Measurements from ENCODE around the gene TTLL5. TPM values are rescaled to one million over a fixed set of nuclear protein-coding genes. Genes with fewer than 3 reads are reported as not detected.

Gene TTLL5
- total and polyA plus RNA-seq, 2 of the 13 experiments (the other 11 are each of a cell fraction or from before 2014, with no cell fraction given): 11.8 to 18.8 TPM

DNA sequence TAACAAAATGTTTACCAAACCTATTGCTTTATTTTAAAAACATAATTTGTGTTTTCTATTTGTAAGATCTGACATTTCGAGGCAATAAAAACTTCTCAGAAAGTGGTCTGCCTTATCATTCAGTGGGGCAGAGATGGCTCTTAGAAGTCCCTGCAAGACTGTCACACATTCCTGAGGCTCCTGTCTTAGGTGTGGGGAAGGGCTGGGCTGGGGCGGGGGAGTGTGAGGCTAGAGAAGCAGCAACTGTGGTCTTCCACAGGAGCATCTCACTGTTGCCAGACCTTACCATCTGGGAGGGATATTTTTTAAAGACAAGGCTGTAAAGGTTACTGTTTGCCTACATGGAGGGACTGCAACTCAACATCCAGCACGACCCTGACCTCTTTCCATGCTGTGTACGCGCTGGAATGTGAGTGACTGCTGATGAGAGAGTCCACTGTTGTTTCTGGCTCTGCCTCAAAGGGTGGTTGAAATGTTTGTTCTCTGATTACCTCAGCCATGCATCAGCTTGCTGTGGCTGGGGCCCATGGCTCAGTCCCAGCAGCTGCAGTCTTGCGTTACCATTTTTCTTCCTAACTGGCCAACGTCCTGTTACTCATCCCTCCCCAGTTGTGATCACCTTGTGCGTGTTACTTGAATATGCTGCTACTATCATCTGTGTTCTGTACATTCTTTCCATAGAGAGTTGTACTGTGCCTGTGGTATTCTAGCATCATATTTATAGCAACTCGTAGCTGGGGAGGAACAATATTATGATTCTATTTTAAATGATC lies 12.8 kb upstream of the TTLL5 start (continued):
- TF ChIP-seq, protein P1, sequence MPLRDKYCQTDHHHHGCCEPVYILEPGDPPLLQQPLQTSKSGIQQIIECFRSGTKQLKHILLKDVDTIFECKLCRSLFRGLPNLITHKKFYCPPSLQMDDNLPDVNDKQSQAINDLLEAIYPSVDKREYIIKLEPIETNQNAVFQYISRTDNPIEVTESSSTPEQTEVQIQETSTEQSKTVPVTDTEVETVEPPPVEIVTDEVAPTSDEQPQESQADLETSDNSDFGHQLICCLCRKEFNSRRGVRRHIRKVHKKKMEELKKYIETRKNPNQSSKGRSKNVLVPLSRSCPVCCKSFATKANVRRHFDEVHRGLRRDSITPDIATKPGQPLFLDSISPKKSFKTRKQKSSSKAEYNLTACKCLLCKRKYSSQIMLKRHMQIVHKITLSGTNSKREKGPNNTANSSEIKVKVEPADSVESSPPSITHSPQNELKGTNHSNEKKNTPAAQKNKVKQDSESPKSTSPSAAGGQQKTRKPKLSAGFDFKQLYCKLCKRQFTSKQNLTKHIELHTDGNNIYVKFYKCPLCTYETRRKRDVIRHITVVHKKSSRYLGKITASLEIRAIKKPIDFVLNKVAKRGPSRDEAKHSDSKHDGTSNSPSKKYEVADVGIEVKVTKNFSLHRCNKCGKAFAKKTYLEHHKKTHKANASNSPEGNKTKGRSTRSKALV (CRISPR knock-in tag; IDR thresholded peaks at IDR 0.05): peak; percentile 65; the same call in 1 of the 2 replicates
- TF ChIP-seq ETV5 (CRISPR knock-in tag; IDR thresholded peaks at IDR 0.05; ENCODE audit: borderline replicate concordance) (peak; percentile 77; the same call in 1 of the 2 replicates), ZNF775 (CRISPR knock-in tag; IDR thresholded peaks at IDR 0.05; ENCODE audit: borderline replicate concordance) (no peak), ZNF670 (CRISPR knock-in tag; IDR thresholded peaks at IDR 0.05; ENCODE audit: borderline replicate concordance) (no peak; the same call in 1 of the 2 replicates), HOXA9 (CRISPR knock-in tag; IDR thresholded peaks at IDR 0.05; ENCODE audit: borderline replicate concordance) (no peak), SCMH1 (CRISPR knock-in tag; IDR thresholded peaks at IDR 0.05; ENCODE audit: borderline replicate concordance) (no peak), ZNF891 (CRISPR knock-in tag; IDR thresholded peaks at IDR 0.05) (no peak), ZFP37 (CRISPR knock-in tag; IDR thresholded peaks at IDR 0.05; ENCODE audit: borderline replicate concordance) (0 out of 2 replicates have a peak, but pooled peaks have one; percentile 32), KAT7 (CRISPR knock-in tag; IDR thresholded peaks at IDR 0.05; ENCODE audit: borderline replicate concordance) (no peak), ZSCAN22 (CRISPR knock-in tag; IDR thresholded peaks at IDR 0.05) (no peak), NR2F6 (IDR thresholded peaks at IDR 0.05) (peak; percentile 99), NR2F6 (CRISPR knock-in tag; IDR thresholded peaks at IDR 0.05) (peak; percentile 100), TBX3 (IDR thresholded peaks at IDR 0.05; ENCODE audit: borderline replicate concordance) (peak; percentile 81; the same call in 1 of the 2 replicates)
- TF ChIP-seq, protein P2, sequence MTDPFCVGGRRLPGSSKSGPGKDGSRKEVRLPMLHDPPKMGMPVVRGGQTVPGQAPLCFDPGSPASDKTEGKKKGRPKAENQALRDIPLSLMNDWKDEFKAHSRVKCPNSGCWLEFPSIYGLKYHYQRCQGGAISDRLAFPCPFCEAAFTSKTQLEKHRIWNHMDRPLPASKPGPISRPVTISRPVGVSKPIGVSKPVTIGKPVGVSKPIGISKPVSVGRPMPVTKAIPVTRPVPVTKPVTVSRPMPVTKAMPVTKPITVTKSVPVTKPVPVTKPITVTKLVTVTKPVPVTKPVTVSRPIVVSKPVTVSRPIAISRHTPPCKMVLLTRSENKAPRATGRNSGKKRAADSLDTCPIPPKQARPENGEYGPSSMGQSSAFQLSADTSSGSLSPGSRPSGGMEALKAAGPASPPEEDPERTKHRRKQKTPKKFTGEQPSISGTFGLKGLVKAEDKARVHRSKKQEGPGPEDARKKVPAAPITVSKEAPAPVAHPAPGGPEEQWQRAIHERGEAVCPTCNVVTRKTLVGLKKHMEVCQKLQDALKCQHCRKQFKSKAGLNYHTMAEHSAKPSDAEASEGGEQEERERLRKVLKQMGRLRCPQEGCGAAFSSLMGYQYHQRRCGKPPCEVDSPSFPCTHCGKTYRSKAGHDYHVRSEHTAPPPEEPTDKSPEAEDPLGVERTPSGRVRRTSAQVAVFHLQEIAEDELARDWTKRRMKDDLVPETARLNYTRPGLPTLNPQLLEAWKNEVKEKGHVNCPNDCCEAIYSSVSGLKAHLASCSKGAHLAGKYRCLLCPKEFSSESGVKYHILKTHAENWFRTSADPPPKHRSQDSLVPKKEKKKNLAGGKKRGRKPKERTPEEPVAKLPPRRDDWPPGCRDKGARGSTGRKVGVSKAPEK (CRISPR knock-in tag; IDR thresholded peaks at IDR 0.05; ENCODE audit: borderline replicate concordance): no peak
- TF ChIP-seq, protein P3, sequence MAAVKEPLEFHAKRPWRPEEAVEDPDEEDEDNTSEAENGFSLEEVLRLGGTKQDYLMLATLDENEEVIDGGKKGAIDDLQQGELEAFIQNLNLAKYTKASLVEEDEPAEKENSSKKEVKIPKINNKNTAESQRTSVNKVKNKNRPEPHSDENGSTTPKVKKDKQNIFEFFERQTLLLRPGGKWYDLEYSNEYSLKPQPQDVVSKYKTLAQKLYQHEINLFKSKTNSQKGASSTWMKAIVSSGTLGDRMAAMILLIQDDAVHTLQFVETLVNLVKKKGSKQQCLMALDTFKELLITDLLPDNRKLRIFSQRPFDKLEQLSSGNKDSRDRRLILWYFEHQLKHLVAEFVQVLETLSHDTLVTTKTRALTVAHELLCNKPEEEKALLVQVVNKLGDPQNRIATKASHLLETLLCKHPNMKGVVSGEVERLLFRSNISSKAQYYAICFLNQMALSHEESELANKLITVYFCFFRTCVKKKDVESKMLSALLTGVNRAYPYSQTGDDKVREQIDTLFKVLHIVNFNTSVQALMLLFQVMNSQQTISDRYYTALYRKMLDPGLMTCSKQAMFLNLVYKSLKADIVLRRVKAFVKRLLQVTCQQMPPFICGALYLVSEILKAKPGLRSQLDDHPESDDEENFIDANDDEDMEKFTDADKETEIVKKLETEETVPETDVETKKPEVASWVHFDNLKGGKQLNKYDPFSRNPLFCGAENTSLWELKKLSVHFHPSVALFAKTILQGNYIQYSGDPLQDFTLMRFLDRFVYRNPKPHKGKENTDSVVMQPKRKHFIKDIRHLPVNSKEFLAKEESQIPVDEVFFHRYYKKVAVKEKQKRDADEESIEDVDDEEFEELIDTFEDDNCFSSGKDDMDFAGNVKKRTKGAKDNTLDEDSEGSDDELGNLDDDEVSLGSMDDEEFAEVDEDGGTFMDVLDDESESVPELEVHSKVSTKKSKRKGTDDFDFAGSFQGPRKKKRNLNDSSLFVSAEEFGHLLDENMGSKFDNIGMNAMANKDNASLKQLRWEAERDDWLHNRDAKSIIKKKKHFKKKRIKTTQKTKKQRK (IDR thresholded peaks at IDR 0.05; ENCODE audit: low read length): no peak
- TF ChIP-seq, protein P4, sequence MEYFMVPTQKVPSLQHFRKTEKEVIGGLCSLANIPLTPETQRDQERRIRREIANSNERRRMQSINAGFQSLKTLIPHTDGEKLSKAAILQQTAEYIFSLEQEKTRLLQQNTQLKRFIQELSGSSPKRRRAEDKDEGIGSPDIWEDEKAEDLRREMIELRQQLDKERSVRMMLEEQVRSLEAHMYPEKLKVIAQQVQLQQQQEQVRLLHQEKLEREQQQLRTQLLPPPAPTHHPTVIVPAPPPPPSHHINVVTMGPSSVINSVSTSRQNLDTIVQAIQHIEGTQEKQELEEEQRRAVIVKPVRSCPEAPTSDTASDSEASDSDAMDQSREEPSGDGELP (IDR thresholded peaks at IDR 0.05; ENCODE audit: borderline replicate concordance, low read depth): peak; percentile 94
- TF ChIP-seq, protein P5, sequence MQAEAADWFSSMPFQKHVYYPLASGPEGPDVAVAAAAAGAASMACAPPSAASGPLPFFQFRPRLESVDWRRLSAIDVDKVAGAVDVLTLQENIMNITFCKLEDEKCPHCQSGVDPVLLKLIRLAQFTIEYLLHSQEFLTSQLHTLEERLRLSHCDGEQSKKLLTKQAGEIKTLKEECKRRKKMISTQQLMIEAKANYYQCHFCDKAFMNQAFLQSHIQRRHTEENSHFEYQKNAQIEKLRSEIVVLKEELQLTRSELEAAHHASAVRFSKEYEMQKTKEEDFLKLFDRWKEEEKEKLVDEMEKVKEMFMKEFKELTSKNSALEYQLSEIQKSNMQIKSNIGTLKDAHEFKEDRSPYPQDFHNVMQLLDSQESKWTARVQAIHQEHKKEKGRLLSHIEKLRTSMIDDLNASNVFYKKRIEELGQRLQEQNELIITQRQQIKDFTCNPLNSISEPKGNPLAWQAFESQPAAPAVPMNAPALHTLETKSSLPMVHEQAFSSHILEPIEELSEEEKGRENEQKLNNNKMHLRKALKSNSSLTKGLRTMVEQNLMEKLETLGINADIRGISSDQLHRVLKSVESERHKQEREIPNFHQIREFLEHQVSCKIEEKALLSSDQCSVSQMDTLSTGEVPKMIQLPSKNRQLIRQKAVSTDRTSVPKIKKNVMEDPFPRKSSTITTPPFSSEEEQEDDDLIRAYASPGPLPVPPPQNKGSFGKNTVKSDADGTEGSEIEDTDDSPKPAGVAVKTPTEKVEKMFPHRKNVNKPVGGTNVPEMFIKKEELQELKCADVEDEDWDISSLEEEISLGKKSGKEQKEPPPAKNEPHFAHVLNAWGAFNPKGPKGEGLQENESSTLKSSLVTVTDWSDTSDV (CRISPR knock-in tag; IDR thresholded peaks at IDR 0.05): no peak
